Tibial nerve (tissue), 3 donors: ENCODE data around the gene CORO2B.

ENCODE experiments used
- CTCF ChIP-seq, 5 experiments: fragments of 200-600 bp in 3 of 5; fragments of 450-650 bp in 2 of 5; sonication (generic) in 3 of 5; IDR thresholded peaks; one replicate each; pipeline ENCODE4 v1.5.1; 2016 to 2019; ENCODE audit warnings: antibody characterized with exemption in 5 of 5, mild to moderate bottlenecking in 3 of 5, moderate library complexity in 2 of 5
- POLR2A ChIP-seq, 2 donors: fragments of 450-650 bp; IDR thresholded peaks; one replicate each; pipeline ENCODE4 v1.6.1; 2017; ENCODE audit warnings: antibody characterized with exemption in 2 of 2, mild to moderate bottlenecking in 2 of 2, moderate library complexity in 2 of 2

DNA sequence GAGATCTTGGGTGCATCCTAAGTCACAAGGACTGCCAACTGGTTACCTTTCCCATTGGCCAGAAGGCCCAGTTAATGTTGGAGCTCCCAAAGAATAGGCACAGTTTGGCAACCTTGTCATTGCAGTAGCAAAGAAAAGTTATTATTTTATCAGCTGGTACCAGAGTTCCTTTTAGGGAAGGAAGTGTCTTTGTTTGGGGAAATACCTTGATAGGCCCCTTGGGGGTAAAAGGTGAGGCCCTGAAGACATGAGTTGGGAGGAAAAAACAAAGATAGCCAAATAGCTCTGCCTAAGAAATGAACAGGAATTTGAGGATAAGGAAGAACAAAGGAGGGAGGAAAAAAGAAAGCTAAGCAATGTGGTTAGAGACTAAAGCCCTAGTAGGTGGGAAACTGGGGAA, 156.1 kb downstream of the CORO2B start:
- TF ChIP-seq POLR2A (IDR thresholded peaks at IDR 0.05): no peak
- TF ChIP-seq CTCF (IDR thresholded peaks at IDR 0.05): no peak
